Measurements from ENCODE around the gene TRIP12.
"Not testable (repeated sequence)": the region's sequence is repeated elsewhere in the genome, so short reads cannot be mapped to it uniquely, and the experiment has no call there.

Gene TRIP12

DNA sequence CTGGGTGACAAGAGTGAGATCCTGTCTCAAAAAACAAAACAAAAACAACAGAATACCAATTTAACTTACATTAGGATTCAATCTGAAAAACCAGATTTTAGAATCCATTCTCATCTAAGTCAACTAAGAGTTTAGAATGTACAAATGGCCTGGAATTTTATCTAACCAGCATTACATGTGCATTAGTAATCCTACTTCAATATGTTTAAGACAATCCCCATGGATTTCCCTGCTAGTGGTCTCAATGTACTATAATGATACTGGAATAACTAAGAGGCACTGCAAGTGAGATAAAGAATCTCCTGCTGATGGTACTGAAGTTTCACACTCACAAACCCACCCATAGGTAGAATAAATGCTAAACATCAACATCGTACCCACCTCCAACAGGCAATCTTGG is 153.6 kb downstream of the TRIP12 start:
- no peak for DNase-seq
- Histone ChIP-seq H2AK5ac (ENCODE audit: low read length) (no peak overlapping the region), H3K27ac (ENCODE audit: low read depth, low read length) (no peak overlapping the region), H3K56ac (ENCODE audit: low read length) (no peak overlapping the region), H3K4ac (ENCODE audit: low read depth, low read length) (no peak overlapping the region), H3K18ac (ENCODE audit: low read length) (no peak overlapping the region), H2BK120ac (ENCODE audit: low read depth, low read length) (no peak overlapping the region), H3K79me1 (ENCODE audit: low read length) (no peaks in the 10 kb centered on the region), H3K79me2 (ENCODE audit: control insufficient read depth, insufficient read depth, low read length) (no peaks in the 10 kb centered on the region), H3K27me3 (ENCODE audit: insufficient read depth, low read length, poor library complexity) (no peaks in the 10 kb centered on the region), H3K9ac (ENCODE audit: low read length) (no peak overlapping the region), H2BK15ac (replicated peaks; ENCODE audit: low read depth) (no peak overlapping the region), H3K4me2 (ENCODE audit: low read length) (no peak overlapping the region), H3K4me1 (ENCODE audit: control insufficient read depth, low read depth, low read length) (no peaks in the 10 kb centered on the region), H4K8ac (ENCODE audit: low read depth, low read length) (no peak overlapping the region), H3K23ac (ENCODE audit: low read length) (no peak overlapping the region), H3K4me3 (ENCODE audit: low read length) (no peak overlapping the region), H2BK5ac (ENCODE audit: low read length) (no peak overlapping the region), H4K5ac (ENCODE audit: low read length) (no peak overlapping the region), H3K36me3 (ENCODE audit: control insufficient read depth, insufficient read depth, low read length) (peaks cover 7% of the 10 kb centered on the region)
- WGBS (ENCODE audit: extremely low coverage, insufficient coverage, low lambda C conversion rate), result no CpG with 5 or more reads among the region's 1 CpG

DNA sequence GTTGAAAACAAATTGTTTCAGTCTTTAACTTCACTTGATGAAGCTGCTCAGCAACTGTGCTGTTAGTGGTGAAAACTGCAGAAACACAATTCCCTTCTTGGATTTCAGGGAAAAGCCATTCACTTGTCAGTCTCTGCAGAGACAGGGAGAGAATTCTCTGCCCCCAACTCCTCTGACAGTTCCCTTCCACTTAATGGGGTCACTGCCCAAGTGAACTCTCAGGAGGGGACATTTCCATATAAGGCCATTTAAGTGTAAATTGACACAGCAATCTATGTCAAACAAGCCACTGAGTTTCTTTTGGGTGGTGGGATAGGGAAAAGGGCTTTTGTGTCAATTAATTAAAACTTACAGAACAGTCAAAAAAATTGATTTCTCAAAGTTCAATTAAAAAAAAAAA is 156.1 kb downstream of the TRIP12 start:
- H4K5ac ChIP-seq (ENCODE audit: low read length), result no peak overlapping the region
- no peak overlapping the region for H3K23ac ChIP-seq (ENCODE audit: low read length)
- no peaks in the 10 kb centered on the region for H3K79me2 ChIP-seq (ENCODE audit: control insufficient read depth, insufficient read depth, low read length)
- H3K79me1 ChIP-seq (ENCODE audit: low read length), result no peaks in the 10 kb centered on the region
- no peak overlapping the region for H3K4ac ChIP-seq (ENCODE audit: low read depth, low read length)
- H3K36me3 ChIP-seq (ENCODE audit: control insufficient read depth, insufficient read depth, low read length), result peaks cover 3% of the 10 kb centered on the region
- H3K4me3 ChIP-seq (ENCODE audit: low read length), result no peak overlapping the region
- DNase-seq, result no peak
- no peaks in the 10 kb centered on the region for H3K27me3 ChIP-seq (ENCODE audit: insufficient read depth, low read length, poor library complexity)
- H4K8ac ChIP-seq (ENCODE audit: low read depth, low read length), result no peak overlapping the region
- H3K27ac ChIP-seq (ENCODE audit: low read depth, low read length), result no peak overlapping the region
- H2AK5ac ChIP-seq (ENCODE audit: low read length), result no peak overlapping the region
- no peak overlapping the region for H3K18ac ChIP-seq (ENCODE audit: low read length)
- no peak overlapping the region for H3K4me2 ChIP-seq (ENCODE audit: low read length)
- no peak overlapping the region for H2BK120ac ChIP-seq (ENCODE audit: low read depth, low read length)
- no peak overlapping the region for H3K56ac ChIP-seq (ENCODE audit: low read length)
- H2BK15ac ChIP-seq (replicated peaks; ENCODE audit: low read depth), result no peak overlapping the region
- H3K9ac ChIP-seq (ENCODE audit: low read length), result no peak overlapping the region
- no peaks in the 10 kb centered on the region for H3K4me1 ChIP-seq (ENCODE audit: control insufficient read depth, low read depth, low read length)
- no peak overlapping the region for H2BK5ac ChIP-seq (ENCODE audit: low read length)

DNA sequence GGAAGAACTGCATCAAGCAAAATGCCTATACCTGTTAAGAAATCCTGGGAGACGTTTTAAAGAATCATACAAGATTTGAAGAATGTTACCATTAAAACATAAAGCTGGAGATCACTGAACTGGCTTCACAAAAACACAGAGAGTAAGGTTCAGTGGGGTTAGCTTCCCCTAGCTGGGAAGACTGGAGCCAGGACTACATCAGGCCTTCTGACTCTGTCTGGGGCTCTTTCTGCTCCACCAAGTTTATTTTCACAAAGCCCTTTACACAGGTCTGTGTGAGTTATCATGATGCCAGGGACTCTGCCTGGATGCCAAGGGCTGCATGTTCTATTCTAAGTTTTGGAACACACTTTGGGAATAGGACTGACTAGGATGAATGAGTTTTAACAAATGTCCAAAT is 160.1 kb downstream of the TRIP12 start:
- Histone ChIP-seq H2AK5ac (ENCODE audit: low read length) (no peak overlapping the region), H3K27me3 (ENCODE audit: insufficient read depth, low read length, poor library complexity) (no peaks in the 10 kb centered on the region), H3K4ac (ENCODE audit: low read depth, low read length) (no peak overlapping the region), H3K9ac (ENCODE audit: low read length) (no peak overlapping the region), H4K8ac (ENCODE audit: low read depth, low read length) (no peak overlapping the region), H2BK5ac (ENCODE audit: low read length) (no peak overlapping the region), H3K79me1 (ENCODE audit: low read length) (no peaks in the 10 kb centered on the region), H3K36me3 (ENCODE audit: control insufficient read depth, insufficient read depth, low read length) (peaks cover 3% of the 10 kb centered on the region), H3K18ac (ENCODE audit: low read length) (no peak overlapping the region), H2BK120ac (ENCODE audit: low read depth, low read length) (no peak overlapping the region), H3K79me2 (ENCODE audit: control insufficient read depth, insufficient read depth, low read length) (no peaks in the 10 kb centered on the region), H2BK15ac (replicated peaks; ENCODE audit: low read depth) (no peak overlapping the region), H3K4me2 (ENCODE audit: low read length) (no peak overlapping the region), H3K23ac (ENCODE audit: low read length) (no peak overlapping the region), H4K5ac (ENCODE audit: low read length) (no peak overlapping the region), H3K4me3 (ENCODE audit: low read length) (no peak overlapping the region), H3K56ac (ENCODE audit: low read length) (no peak overlapping the region), H3K27ac (ENCODE audit: low read depth, low read length) (no peak overlapping the region), H3K4me1 (ENCODE audit: control insufficient read depth, low read depth, low read length) (no peaks in the 10 kb centered on the region)
- WGBS (ENCODE audit: extremely low coverage, insufficient coverage, low lambda C conversion rate), result no CpG with 5 or more reads among the region's 1 CpG
- DNase-seq, result no peak

DNA sequence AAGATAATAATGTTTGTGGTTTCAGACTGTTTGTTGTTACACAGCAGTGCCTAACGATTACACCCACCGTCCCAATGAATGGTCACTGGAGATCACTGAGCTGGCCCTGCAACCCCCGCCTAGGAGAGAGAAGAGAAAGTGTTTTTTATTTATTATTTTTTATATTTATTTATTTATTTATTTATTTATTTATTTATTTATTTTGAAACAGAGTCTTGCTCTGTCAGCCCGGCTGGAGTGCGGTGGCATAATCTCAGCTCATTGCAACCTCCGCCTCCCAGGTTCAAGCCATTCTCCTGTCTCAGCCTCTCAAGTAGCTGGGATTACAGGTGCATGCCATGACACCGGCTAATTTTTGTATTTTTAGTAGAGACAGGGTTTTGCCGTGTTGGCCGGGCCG is 164.3 kb downstream of the TRIP12 start:
- H2AK5ac ChIP-seq (ENCODE audit: low read length); H3K4me1 ChIP-seq (ENCODE audit: control insufficient read depth, low read depth, low read length); H3K27me3 ChIP-seq (ENCODE audit: insufficient read depth, low read length, poor library complexity); H4K8ac ChIP-seq (ENCODE audit: low read depth, low read length); H3K56ac ChIP-seq (ENCODE audit: low read length); H3K9ac ChIP-seq (ENCODE audit: low read length); H4K5ac ChIP-seq (ENCODE audit: low read length); H3K36me3 ChIP-seq (ENCODE audit: control insufficient read depth, insufficient read depth, low read length); H3K18ac ChIP-seq (ENCODE audit: low read length); H3K4me2 ChIP-seq (ENCODE audit: low read length); H2BK15ac ChIP-seq (replicated peaks; ENCODE audit: low read depth); DNase-seq; H3K23ac ChIP-seq (ENCODE audit: low read length); H3K79me2 ChIP-seq (ENCODE audit: control insufficient read depth, insufficient read depth, low read length); H3K27ac ChIP-seq (ENCODE audit: low read depth, low read length); H3K4me3 ChIP-seq (ENCODE audit: low read length); H3K79me1 ChIP-seq (ENCODE audit: low read length); H3K4ac ChIP-seq (ENCODE audit: low read depth, low read length); H2BK120ac ChIP-seq (ENCODE audit: low read depth, low read length); H2BK5ac ChIP-seq (ENCODE audit: low read length): not testable (repeated sequence)
- no CpG with 5 or more reads among the region's 10 CpGs for WGBS (ENCODE audit: extremely low coverage, insufficient coverage, low lambda C conversion rate)

DNA sequence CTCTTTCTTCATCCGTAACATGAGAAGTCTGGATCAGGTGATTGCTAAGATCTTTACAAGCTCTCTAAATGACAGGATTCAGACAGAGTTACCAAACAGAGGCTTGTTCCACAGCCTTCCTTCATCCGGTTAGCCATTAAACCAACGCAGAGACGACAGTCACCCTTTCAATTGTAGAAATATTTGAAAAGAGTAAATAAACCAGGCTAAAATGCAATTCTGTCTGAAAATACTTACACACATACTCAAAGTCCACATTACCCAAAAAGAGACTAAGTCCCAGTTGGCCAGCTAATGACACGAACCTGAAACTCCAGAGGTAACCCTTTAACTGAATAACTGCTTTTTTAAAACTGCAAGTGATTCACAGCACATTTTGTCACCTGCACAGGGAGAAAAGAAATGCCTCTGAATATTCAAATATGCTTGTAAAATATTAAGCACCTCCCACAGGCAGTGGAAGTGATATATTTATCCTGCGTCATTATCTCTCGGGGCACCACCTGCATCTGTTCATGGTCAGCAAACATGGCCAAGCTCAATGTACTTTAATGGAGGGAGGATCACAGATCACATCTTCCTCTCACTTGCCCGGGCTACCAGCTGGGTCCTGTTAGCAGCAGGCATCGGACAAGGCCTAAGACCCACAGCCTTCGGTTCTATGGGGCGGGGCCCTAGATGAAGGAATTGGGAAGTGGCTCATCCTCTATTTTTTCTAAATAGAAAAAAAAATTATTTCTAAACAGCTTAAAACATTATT is 168.7 kb downstream of the TRIP12 start:
- DNase-seq, result no peak
- WGBS (ENCODE audit: extremely low coverage, insufficient coverage, low lambda C conversion rate), result no CpG with 5 or more reads among the region's 11 CpGs
- no peaks in the 10 kb centered on the region for H3K4me1 ChIP-seq (ENCODE audit: control insufficient read depth, low read depth, low read length)
- no peak overlapping the region for H3K23ac ChIP-seq (ENCODE audit: low read length)
- no peak overlapping the region for H2BK120ac ChIP-seq (ENCODE audit: low read depth, low read length)
- H2BK15ac ChIP-seq (replicated peaks; ENCODE audit: low read depth), result no peak overlapping the region
- no peak overlapping the region for H3K4ac ChIP-seq (ENCODE audit: low read depth, low read length)
- no peak overlapping the region for H3K9ac ChIP-seq (ENCODE audit: low read length)
- H3K79me1 ChIP-seq (ENCODE audit: low read length), result no peaks in the 10 kb centered on the region
- no peak overlapping the region for H4K8ac ChIP-seq (ENCODE audit: low read depth, low read length)
- H2AK5ac ChIP-seq (ENCODE audit: low read length), result no peak overlapping the region
- no peak overlapping the region for H3K56ac ChIP-seq (ENCODE audit: low read length)
- no peak overlapping the region for H3K18ac ChIP-seq (ENCODE audit: low read length)
- H3K79me2 ChIP-seq (ENCODE audit: control insufficient read depth, insufficient read depth, low read length), result no peaks in the 10 kb centered on the region
- no peaks in the 10 kb centered on the region for H3K36me3 ChIP-seq (ENCODE audit: control insufficient read depth, insufficient read depth, low read length)
- H2BK5ac ChIP-seq (ENCODE audit: low read length), result no peak overlapping the region
- H3K4me2 ChIP-seq (ENCODE audit: low read length), result no peak overlapping the region
- H3K27me3 ChIP-seq (ENCODE audit: insufficient read depth, low read length, poor library complexity), result no peaks in the 10 kb centered on the region
- no peak overlapping the region for H4K5ac ChIP-seq (ENCODE audit: low read length)
- no peak overlapping the region for H3K4me3 ChIP-seq (ENCODE audit: low read length)
- H3K27ac ChIP-seq (ENCODE audit: low read depth, low read length), result no peak overlapping the region

DNA sequence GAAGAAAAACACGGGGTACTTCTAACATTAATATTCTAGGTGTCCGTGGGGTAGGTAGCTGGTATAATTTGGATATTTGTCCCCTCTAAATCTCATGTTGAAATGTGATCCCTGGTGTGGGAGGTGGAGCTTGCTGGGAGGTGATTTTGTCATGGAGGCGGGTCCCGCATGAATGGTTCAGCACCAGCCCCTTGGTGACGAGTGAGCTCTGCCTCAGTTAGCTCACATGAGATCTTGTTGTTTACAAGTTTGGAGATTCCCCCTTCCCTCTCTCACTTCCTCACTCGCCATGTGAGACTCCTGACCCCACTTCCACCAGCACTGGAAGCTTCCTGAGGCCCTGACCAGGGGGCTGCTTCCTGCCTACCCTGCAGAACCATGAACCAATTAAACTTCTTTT is 172.0 kb downstream of the TRIP12 start:
- no peak overlapping the region for H2BK15ac ChIP-seq (replicated peaks; ENCODE audit: low read depth)
- H4K5ac ChIP-seq (ENCODE audit: low read length), result no peak overlapping the region
- no peak overlapping the region for H3K27ac ChIP-seq (ENCODE audit: low read depth, low read length)
- H3K27me3 ChIP-seq (ENCODE audit: insufficient read depth, low read length, poor library complexity), result no peaks in the 10 kb centered on the region
- H3K4ac ChIP-seq (ENCODE audit: low read depth, low read length), result no peak overlapping the region
- H3K23ac ChIP-seq (ENCODE audit: low read length), result no peak overlapping the region
- no peak overlapping the region for H2AK5ac ChIP-seq (ENCODE audit: low read length)
- no peaks in the 10 kb centered on the region for H3K79me2 ChIP-seq (ENCODE audit: control insufficient read depth, insufficient read depth, low read length)
- no peak overlapping the region for H2BK5ac ChIP-seq (ENCODE audit: low read length)
- H3K9ac ChIP-seq (ENCODE audit: low read length), result no peak overlapping the region
- H3K56ac ChIP-seq (ENCODE audit: low read length), result no peak overlapping the region
- no peaks in the 10 kb centered on the region for H3K36me3 ChIP-seq (ENCODE audit: control insufficient read depth, insufficient read depth, low read length)
- H2BK120ac ChIP-seq (ENCODE audit: low read depth, low read length), result no peak overlapping the region
- no peak overlapping the region for H3K18ac ChIP-seq (ENCODE audit: low read length)
- H3K79me1 ChIP-seq (ENCODE audit: low read length), result no peaks in the 10 kb centered on the region
- no peak overlapping the region for H3K4me2 ChIP-seq (ENCODE audit: low read length)
- no peak overlapping the region for H4K8ac ChIP-seq (ENCODE audit: low read depth, low read length)
- WGBS (ENCODE audit: extremely low coverage, insufficient coverage, low lambda C conversion rate), result no CpG with 5 or more reads among the region's 6 CpGs
- no peak for DNase-seq
- H3K4me3 ChIP-seq (ENCODE audit: low read length), result no peak overlapping the region
- H3K4me1 ChIP-seq (ENCODE audit: control insufficient read depth, low read depth, low read length), result no peaks in the 10 kb centered on the region
